Measurements from ENCODE around the gene TMEM232. TPM values are rescaled to one million over a fixed set of nuclear protein-coding genes. Genes with fewer than 3 reads are reported as not detected.

TMEM232 gene
- total and polyA plus RNA-seq, 2 of the 4 experiments (the other 2 are of a cell fraction) = 0.17 to 0.36 TPM

GRCh38 chr5:110687485-110687884, 39.0 kb downstream of the TMEM232 start:
- Histone ChIP-seq H3K36me3 (ENCODE audit: control insufficient read depth, insufficient read depth, low read length) (no peaks in the 10 kb centered on the region), H2BK120ac (ENCODE audit: low read depth, low read length) (no peak overlapping the region), H4K91ac (ENCODE audit: insufficient read depth, low read depth, low read length) (no peak overlapping the region), H2BK20ac (ENCODE audit: low read depth, low read length) (no peak overlapping the region), H3K23ac (ENCODE audit: low read depth, low read length) (no peak overlapping the region), H2BK15ac (ENCODE audit: low read depth, low read length) (no peak overlapping the region), H3K4me1 (ENCODE audit: control insufficient read depth, insufficient read depth, low read length) (no peaks in the 10 kb centered on the region), H3K4me3 (ENCODE audit: insufficient read depth, low read depth, low read length) (no peak overlapping the region), H2BK5ac (ENCODE audit: low read depth, low read length, poor library complexity, severe bottlenecking) (no peak overlapping the region), H3K18ac (ENCODE audit: low read depth, low read length) (no peak overlapping the region), H4K20me1 (ENCODE audit: insufficient read depth, low read length) (no peaks in the 10 kb centered on the region), H3K79me1 (ENCODE audit: low read depth in 1 of 2, low read length in 2 of 2) (no peaks in the 10 kb centered on the region), H3K27me3 (ENCODE audit: control insufficient read depth, insufficient read depth, low read length) (no peaks in the 10 kb centered on the region), H3K9me1 (ENCODE audit: insufficient read depth, low read length) (no peaks in the 10 kb centered on the region), H2AK5ac (ENCODE audit: low read depth, low read length) (no peak overlapping the region), H3K56ac (ENCODE audit: extremely low read depth, insufficient read depth, low read length) (no peak overlapping the region), H3K4me2 (ENCODE audit: low read depth, low read length) (no peak overlapping the region), H3K14ac (replicated peaks; ENCODE audit: low read depth, low read length) (no peak overlapping the region), H4K5ac (ENCODE audit: low read depth, low read length) (no peak overlapping the region), H3K4ac (ENCODE audit: low read depth, low read length) (no peak overlapping the region), H3K9me3 (ENCODE audit: control insufficient read depth, insufficient read depth, low read length) (no peaks in the 10 kb centered on the region), H2AFZ (replicated peaks; ENCODE audit: low read length, poor library complexity) (no peak overlapping the region), H3K9ac (ENCODE audit: low read depth, low read length) (no peak overlapping the region), H4K8ac (ENCODE audit: low read depth in 2 of 2, low read length in 2 of 2) (no peak overlapping the region), H2AK9ac (replicated peaks; ENCODE audit: low read depth, low read length, poor library complexity) (no peak overlapping the region), H3K27ac (ENCODE audit: insufficient read depth, low read length) (no peak overlapping the region)
- dilution Hi-C loops (cut with HindIII; ENCODE audit: low sequenced_read_pairs, unreplicated experiment) (no loop called here), intact Hi-C loops (cut with micrococcal nuclease) (no loop called here), in situ Hi-C loops (cut with MboI; ENCODE audit: low sequenced_read_pairs) (no loop called here)
- ATAC-seq (ENCODE audit: low read depth) (no peak), DNase-seq (no peak)
- no TSS peak for BruUV-seq (replicated peaks)
- CTCF ChIA-PET = no interaction called here
- no peak for TF ChIP-seq SMC3 (IDR thresholded peaks at IDR 0.05; ENCODE audit: low read depth, low read length)
- no CpG with 5 or more reads among the region's 1 CpG for WGBS, 2 experiments (ENCODE audit: extremely low coverage in 2 of 2, insufficient read length in 1 of 2)
- POLR2A ChIA-PET (ENCODE audit: unreplicated experiment) = no interaction called here
